GM04503 (cell line): ENCODE measurements around the gene MRPL2.
"Not testable (repeated sequence)": the region's sequence is repeated elsewhere in the genome, so short reads cannot be mapped to it uniquely, and the experiment has no call there.

ENCODE experiments used
- DNase-seq: peaks from one replicate; pipeline ENCODE4 v3.0.0-alpha.2; 2012; ENCODE audit warnings: low read depth

MRPL2 gene

DNA sequence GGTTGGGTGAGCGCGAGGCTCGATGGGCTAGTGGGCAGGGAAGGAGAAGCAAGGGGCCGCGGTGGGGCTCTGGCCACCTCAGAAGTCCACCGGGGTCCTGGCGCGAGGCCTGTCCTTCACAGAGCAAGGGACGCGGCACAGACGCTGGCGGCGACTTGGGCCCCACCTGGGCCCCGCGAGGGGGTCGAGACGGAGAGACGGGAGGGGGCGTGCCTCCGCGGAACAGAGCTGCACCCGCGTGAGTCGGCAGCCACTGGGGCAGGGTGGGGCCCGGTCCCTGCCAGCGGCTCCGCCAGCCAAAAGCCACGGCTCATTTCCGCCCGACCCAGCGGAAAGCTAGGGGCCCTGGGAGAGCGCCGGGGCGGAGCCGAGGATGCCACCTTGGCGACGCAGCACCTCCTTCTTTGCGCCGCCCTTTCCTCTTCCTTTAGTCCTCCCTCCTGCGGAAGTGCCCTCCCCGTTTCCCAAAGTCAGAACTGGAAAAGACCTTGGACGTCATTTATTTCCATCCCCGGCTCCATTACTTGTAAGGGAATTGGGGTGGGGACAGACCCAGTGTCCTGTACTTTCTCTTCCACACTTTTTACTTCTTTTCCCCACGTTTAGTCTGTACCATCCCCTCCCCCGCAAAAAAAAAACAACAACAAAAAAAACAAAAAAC is 5.6 kb downstream of the MRPL2 start, which contains the start of gene CUL7:
Gene CUL7, minus strand, starts transcription at position 307 of the 661 bp plus-strand sequence. CDS start 1,063 bp downstream, outside the sequence.
- DNase-seq, result peak; percentile 83

DNA sequence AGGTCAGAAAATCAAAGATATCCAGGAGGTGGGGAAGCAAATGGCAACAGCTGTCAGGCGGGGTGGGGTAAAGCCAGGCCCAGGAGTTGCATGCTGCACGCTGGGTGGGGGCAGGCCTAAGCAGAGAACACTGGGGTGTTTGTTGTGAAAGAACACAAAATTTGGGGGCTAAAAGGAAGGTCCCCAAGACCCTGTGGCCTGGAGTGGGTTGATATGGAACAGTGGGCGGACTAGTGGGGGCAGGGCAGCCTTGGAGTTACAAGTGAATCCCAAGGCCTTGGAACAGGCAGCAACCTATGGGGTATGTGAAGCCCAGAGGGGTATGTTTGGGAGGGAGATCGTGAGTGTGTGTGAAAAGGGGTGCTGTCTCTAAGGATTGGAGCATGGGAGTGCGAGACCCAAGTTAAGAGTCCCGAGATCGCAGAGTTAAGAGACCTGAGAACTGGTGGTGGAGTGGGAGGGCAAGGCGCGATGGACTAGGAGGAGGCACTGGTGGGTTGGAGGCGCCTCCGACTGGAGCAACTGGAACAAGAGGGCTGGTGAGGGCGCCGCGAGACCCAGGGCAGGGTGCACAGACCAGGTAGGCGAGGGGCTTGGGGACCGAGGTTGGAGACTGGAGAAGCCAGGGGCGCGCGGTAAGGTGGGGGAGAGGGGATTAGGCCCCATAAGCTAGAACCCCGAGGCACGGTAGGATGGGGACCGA is 6.2 kb downstream of the MRPL2 start:
- DNase-seq, result no peak

DNA sequence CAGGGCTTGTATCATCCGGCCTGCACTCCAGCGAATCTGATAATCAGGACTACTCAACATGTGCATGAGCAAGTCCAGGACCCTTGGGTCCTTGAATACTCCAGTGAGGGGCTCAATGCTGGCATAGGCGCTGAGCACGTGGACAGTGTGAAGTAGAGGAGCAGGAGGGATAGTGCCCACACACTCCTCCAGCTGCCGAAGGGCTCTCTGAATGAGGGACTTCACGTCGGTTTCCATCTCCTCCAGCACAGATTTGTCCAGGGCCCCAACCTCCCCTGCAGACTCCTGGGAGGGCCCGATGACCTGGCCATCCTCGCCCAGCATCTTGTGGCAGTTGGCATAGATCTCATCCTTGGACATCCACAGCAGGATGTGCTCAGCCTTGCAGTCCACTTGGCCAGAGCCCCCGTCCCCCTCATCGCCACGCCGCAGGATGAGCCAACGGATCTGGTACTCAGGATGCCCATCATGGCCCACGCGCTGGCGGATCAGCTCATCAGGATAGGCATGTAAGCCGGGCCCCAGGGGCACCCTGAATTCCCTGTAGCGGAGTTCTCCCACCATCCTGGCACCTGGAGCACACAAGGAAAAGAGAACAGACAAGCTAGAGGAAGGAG is 6.9 kb downstream of the MRPL2 start:
- no peak for DNase-seq

DNA sequence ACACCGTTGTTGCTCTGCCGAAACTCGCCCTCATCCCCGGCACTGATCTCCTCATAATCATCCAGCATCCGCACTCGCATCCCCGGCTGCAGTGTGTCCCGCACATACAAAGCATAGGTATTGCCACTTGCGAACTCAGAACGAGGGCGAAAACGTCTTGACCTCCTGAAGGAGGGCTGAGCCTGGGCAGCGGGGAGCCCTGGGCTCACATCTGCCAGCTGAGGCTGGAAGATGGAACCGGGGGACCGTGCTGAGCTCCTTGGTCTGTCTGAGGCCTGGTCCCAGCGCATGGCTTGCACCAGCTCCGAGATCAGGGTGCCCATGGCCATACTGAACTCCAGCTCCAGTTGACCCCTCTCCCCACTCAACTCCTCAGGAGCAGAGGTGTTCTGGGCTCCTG is 8.3 kb downstream of the MRPL2 start:
- no peak for DNase-seq

DNA sequence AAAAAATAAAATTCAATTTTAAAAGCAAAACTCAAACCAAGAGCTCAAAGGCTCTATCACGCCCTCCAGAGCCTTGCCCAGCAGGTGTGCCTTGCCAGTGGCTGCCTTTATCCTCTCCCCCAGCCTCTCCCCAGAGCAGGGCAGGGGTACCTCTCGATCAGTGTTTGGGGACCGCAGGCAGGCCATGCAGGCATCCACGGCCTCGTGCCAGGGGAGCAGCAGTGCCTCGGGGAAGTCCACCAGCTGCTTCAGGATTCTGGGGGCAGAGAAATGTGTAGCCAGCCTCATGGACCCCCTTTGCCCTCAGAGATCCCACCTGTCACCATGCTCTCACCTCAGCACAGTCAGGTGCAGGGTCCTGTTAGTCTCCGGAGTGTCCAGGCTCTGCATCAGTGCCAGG is 11.2 kb downstream of the MRPL2 start:
- DNase-seq, result no peak

DNA sequence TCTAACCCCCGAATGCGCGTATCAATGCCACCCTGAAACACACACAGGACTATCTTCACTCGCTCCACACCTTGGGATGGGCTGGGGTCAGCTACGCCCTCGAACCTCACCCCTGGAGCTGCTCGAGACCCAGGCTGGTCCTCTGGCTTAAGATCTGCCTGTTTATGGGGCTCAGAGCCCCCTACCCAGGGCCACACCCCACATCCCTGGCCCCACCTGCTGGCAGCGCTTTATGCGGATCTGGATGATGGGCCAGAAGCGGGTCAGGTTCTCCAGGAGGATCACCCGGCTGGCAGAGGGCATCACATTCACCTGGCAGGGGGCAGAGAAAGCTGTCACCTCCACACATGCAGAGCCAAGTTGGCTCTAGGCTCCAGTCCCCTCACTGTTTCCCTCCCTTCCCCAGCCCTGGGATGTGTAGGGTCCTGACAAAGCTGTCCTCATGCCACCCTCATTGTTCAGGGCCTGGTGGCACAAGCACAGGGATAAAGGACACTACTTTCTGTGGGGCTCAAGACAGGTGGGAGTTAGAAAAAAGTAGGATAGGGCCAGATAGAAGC is 13.8 kb downstream of the MRPL2 start:
- DNase-seq, result no peak

DNA sequence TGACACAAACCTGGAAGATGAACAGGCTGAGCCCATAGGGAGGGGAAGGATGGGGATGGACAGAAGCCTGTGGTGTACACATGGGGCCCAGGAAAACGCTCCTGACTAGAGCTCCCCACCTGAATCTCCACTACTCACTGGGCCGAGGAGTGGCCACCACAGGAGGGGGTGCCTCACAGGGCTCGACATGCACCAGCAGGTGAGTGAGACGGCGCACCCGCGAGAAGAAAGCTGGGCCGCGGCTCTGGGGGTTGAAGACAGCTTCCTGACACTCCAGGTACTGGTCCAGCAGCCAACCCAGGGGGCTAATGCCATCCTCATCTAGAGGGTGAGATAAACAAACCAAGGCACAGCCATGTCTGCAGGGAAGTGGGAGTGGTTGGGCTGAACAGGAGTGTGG is 15.9 kb downstream of the MRPL2 start:
- DNase-seq, result no peak

DNA sequence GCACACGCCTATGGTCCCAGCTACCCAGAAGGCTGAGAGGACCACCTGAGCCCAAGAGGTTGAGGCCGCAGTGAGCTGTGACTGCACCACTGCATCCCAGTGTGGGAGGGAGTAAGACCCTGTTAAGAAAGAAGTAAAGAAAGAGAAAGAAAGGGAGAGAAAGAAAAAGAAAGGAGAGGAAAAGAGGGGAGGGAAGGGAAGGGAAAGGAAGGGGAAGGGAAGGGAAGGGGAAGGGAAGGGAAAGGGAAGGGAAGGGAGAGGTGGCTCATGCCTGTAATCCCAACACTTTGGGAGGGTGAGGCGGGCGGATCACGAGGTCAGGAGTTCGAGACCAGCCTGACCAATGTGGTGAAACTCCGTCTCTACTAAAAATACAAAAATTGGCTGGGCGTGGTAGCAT is 17.8 kb downstream of the MRPL2 start:
- DNase-seq, result not testable (repeated sequence)

DNA sequence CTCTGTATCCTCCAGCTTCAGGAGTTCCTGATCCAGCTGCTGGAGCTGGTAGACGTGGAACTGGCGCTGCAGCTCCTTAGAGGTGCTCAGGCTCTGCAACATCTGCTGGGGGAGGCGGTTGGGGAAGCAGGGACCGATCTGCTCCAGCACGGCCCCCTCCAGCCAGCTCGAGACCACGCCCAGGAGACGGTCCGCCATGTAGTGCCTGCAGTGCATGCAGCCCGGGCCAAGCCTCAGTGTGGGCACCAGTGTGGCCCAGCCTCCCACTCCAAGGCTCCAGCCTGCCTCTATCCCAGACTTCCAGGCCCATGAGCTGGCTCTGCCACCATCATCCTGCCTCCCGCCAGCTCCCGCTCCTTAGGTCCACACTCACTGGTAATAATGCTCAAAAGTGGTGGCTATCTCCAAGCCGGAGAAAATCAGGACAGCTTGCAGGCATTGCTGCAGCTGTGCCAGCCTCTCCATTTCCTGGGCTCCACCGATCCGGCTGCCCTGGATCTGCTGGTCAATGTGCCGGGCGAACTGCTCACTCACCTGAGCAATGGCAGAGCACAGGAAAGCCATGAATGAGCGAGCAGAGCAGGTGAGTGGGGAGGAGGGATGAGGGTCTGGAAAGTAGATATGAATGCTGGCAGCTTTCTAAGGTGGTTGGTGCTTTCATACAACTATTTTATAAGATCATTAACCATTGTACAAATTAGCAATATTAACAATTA is 18.5 kb downstream of the MRPL2 start:
- DNase-seq, result no peak

DNA sequence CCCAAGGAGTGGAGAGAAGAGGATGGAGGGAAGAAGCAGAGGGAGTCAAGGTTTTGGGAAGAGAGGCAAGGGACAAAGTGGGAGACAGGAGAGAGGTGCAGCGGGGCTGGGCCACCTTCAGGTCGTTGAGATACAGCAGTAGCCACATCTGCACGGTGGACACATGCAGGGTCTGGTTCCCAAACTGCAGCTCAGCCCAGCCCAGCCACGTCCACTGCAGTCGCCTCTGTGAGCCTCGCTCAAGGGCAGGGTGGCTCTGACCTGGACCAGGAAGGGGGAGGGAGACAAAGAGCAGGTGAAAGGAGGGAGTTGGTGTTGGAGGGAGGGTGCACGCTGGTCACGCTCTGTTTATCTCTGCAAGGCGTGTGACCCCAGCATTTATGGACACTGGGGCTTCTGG is 20.5 kb downstream of the MRPL2 start:
- no peak for DNase-seq

DNA sequence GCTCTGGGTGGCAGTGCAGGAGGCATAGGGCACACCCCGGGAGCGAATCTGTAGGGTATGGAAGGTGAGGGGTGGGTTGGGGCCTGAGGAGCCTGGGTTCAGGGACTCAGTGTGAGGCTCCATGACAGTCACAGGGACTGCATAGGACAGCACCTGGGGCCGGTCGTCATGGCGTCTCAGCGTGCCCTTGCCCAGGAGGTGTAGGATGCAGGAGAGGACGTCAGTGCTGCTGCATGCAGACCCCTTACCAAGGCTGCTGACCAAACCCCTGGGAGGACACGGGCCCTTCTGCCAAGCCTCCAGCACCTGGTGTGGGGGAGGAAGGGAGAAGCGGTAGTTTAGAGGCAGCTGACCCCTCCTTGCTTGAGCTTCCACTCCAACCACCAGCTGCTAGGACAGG is 21.5 kb downstream of the MRPL2 start:
- DNase-seq, result no peak

DNA sequence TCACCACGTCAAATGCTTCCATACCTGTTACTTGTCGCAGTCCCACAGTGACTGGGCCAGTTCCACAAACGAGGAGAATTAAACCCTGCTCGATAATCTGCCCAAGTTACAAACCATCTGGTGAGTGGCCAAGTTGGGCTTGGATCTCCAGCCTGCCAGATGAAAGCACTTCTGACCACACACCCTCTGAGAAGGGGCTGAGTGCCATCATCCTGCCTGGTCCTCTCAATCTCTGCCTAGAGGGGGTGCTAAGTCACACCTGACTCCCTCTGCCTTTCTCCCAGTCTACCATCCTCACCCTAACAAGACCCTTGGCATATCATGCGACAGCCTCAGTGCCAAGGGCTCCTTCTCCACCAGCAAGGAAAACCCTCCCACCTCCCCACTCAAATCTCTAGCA is 22.0 kb downstream of the MRPL2 start:
- no peak for DNase-seq

DNA sequence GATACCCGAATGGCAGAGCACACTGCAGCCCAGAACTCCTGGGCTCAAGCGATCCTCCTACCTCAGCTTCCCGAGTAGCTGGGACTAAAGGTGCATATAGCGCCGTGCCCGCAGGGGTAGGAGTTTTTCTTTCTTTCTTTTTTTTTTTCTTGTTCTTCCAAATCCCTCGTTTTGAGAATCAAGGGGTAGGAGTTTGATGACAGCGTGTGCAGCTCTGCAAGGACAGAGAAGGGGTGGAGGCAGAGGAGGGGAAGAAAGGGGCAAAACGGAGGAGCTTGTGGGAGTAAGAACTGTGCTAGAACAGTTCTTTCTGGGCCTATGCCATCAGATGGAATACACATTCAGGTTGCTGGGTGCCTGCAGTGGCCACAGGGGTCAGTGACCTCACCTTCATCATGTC is 22.5 kb downstream of the MRPL2 start:
- DNase-seq, result no peak

DNA sequence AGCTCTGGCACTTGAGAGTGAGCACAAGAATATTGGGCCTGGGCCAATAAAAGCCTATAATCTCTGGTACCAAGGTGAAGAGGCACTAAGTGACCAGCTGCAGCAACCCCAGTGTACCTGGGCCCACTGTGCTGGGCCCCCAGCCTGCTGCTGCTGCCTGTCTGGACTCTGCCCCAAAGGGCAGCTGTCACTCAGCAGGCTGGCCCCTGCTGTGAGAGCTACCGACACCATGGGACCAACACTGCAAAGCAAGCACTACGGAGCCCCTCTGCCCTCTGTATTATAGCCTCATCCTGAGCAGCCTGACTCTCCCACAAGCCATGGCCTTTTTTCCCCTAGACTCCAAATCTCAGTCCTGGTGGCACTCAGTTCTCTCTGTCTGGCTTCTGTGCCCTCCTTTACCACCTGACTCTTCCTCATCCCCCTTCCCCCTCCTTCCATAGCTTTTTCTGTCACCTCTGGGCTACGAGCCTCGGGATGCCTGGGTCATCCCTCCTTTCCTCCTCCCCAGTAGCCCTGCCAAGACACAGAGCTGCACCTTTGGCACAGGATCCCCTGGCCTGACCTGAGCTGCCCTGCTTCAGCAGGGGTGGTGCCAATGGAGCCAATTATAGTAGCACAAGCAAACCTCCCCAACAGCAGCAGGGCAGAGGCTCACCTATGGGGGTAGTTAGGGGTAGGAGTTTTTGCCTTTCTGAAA is 23.6 kb downstream of the MRPL2 start:
- no peak for DNase-seq

DNA sequence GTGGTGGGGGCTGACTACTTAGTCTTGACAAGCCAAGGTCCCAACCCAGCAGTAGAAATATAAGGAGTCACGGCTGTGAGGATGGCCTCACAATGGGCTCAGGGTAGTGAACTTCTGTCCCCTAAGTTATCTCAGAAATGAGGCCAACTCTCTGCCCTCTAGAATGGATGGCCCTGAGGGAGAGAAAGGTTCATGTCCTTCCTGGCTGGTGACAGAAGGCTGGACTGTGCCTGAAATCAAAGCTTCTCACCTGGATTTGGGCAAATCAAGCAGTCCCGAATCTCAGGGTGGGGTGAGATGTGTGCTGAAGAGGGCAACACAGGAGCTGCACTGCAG is 25.1 kb downstream of the MRPL2 start:
- DNase-seq, result no peak

DNA sequence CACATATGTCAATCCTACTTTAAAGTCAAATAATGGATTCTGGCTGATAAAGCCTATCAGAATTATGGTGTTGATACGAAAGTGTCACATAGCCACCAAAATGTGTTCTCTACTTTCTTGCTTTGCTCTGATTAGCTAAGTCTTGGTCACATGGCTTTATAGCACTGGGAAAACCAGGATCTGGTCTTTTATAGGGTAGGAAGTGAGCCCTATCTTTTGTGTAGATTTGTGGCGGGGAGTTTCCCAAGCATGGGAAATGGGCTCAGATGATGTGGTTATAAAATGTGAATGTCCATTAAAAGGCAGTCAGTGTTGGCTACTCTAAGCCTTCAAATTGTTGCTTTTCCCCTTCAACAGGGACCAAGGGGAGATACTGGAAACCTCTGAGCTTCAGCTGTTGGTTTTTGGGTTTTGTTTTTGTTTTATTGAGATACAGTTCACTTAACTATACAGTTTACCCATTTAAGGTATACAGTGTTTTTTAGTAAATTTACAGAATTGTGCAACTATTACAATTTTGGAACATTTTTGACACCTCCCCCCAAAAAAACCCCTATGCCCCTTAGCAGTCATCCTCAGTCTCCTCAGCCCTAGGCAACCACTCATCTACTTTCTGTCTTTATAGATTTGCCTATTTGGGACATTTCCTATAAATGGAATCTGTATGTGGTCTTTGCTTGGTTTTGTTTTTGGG is 25.6 kb downstream of the MRPL2 start:
- DNase-seq, result no peak

DNA sequence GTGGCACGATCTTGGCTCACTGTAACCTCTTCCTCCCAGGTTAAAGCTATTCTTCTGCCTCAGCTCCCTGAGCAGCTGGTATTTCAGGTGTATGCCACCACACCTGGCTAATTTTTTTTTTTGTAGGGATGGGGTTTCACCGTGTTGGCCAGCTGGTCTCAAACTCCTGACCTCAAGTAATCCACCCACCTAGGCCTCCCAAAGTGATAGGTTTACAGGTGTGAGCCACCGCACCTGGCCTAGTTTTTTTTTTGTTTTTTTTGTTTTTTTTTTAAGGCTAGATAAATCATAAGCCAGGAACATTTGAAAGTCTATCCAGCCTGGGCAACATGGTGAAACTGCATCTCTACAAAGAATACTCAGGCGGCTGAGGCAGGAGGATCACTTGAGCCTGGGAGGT is 26.9 kb downstream of the MRPL2 start:
- no peak for DNase-seq

DNA sequence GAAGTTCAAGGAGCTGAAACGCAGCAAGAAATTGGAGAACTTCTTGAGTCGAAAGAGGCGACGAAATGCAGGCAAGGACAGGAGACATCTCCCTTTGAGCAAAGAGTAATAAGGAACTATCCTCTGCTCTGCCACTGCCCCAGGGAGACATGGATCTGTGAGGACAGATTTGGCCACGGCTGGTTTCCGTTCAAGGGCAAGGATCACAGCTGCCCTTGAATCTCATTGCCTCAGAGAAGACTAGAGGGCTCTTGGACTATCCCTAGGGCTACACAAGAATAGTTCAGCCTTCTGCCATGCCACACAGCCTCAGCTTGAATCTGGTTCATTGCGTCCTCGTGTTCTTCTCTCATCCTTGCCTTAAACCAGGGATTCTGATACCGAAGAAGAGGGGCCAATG is 30.1 kb downstream of the MRPL2 start:
- DNase-seq, result no peak

DNA sequence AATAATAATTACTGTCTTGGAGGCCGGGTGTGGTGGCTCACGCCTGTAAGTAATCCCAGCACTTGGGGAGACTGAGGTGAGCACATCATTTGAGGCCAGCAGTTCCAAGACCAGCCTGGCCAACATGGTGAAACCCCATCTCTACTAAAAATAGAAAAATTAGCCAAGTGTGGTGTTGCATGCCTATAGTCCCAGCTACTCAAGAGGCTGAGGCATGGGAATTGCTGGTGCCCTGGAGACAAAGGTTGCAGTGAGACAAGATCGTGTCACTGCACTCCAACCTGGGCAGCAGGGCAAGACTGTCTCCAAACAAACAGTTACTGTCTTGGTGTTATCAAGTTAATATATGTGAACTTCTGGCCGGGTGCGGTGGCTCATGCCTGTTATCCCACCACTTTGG is 32.9 kb downstream of the MRPL2 start:
- DNase-seq, result no peak

DNA sequence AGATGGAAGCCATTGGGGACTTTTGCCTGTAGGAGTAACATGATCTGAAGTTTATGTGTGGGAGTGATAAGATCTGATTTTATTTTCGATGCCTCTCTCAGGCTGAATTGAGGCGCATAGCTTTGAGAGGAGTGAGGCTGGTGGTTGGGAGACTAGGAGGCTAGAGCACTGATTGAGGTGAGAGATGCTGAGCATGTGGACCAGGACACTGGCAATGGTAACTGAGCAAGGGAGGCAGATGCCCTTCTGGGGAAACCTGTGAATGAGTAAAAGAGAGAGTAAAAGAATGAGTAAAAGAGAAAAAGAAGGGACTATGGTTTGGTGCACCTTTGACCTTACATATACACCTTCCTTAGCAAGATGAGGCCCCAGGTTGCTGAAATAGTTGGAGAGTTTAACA is 34.8 kb downstream of the MRPL2 start:
- DNase-seq, result no peak

DNA sequence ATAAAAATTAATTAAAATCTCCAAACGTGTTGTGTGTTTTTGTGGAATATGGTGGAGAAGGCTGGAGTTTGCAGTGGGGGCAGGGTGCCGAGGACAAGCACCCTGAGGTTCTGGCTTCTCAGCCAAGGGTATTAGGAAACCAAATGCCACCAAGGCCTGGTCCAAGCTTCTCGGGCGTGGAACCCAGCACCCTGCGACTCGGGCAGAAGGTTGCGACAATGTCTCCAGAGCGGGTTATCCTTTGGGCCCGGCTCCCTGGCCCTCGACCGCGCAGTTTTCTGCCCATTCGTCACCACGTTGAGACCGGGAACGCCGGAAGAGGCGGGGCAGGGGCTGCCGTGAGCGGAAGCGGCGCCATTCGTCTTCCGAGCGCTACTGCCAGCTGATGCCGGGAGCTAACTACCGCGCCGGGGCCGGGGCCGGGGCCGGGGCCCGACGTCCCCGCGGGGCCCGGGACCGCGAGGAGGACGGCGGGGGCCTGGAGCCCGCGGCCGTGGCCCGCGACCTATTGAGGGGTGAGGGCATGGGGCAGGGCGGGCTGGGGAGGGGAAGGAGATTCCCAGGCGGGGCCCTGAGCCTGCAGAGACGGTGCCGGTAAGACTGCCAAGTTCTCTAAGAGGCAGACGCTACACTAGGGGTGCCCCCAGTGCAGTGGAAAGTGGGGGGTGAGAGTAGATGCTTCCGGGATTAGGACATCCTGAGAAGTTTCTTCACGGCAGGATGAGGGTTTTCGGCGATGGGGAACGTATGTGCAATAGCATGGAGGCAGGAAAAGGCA is 37.8 kb downstream of the MRPL2 start, which contains the start of gene RRP36:
Gene RRP36, plus strand, starts transcription at position 354 of the 778 bp plus-strand sequence. Its CDS starts 32 bp downstream, at position 386.
- peak; percentile 14 for DNase-seq
